Femur (tissue), 1 donor: Measurements from ENCODE around the gene POU2AF1.
A peak's percentile ranks its signal among the peaks of the same experiment; 100 is the strongest.

Source experiments
- DNase-seq: peaks from one replicate; pipeline ENCODE4 v3.0.0-alpha.2; 2017

POU2AF1 gene

GRCh38 chr11:111378861-111379601 is at the start of gene POU2AF1:
TSS of gene POU2AF1 (minus strand) at chr11:111379275. CDS start at chr11:111379177, 98 bp downstream.
- DNase-seq = peak; percentile 67

GRCh38 chr11:111428113-111428876 is 49.2 kb upstream of the POU2AF1 start:
- DNase-seq = no peak

- no peak for DNase-seq
These were observed 48.4 kb upstream of the POU2AF1 start for GRCh38 chr11:111427471-111427912.

GRCh38 chr11:111426617-111427016 is 47.5 kb upstream of the POU2AF1 start:
- no peak for DNase-seq

- DNase-seq = no peak
These were observed 44.2 kb upstream of the POU2AF1 start for GRCh38 chr11:111423250-111423615.

GRCh38 chr11:111422494-111423249 is 43.6 kb upstream of the POU2AF1 start:
- DNase-seq = peak; percentile 56

GRCh38 chr11:111421251-111421650 is 42.2 kb upstream of the POU2AF1 start:
- DNase-seq = no peak

- DNase-seq = no peak
These were observed 40.7 kb upstream of the POU2AF1 start for GRCh38 chr11:111419641-111420327.

- DNase-seq = no peak
These were observed 40.1 kb upstream of the POU2AF1 start for GRCh38 chr11:111419181-111419580.

GRCh38 chr11:111418436-111418787 is 39.3 kb upstream of the POU2AF1 start:
- DNase-seq = no peak

GRCh38 chr11:111417766-111418435 is 38.8 kb upstream of the POU2AF1 start:
- DNase-seq = peak; percentile 87

- no peak for DNase-seq
These were observed 38.1 kb upstream of the POU2AF1 start for GRCh38 chr11:111417011-111417765.

- no peak for DNase-seq
These were observed 37.3 kb upstream of the POU2AF1 start for GRCh38 chr11:111416231-111416960.

GRCh38 chr11:111414936-111415335 is 35.9 kb upstream of the POU2AF1 start:
- DNase-seq = no peak

GRCh38 chr11:111414267-111414931 is 35.3 kb upstream of the POU2AF1 start:
- DNase-seq = no peak

GRCh38 chr11:111413849-111414248 is 34.8 kb upstream of the POU2AF1 start:
- DNase-seq = no peak

- no peak for DNase-seq
These were observed 33.2 kb upstream of the POU2AF1 start for GRCh38 chr11:111412293-111412692.

GRCh38 chr11:111411456-111411855 is 32.4 kb upstream of the POU2AF1 start:
- DNase-seq = no peak

GRCh38 chr11:111410951-111411350 is 31.9 kb upstream of the POU2AF1 start:
- DNase-seq = no peak

- DNase-seq = no peak
These were observed 30.8 kb upstream of the POU2AF1 start for GRCh38 chr11:111409915-111410314.
